ENCODE data around the gene ARL9. TPM values are rescaled to one million over a fixed set of nuclear protein-coding genes. Genes with fewer than 3 reads are reported as not detected.

The ARL9 gene
- total and polyA plus RNA-seq, 9 of the 15 experiments (the other 6 are each of a cell fraction or from before 2014, with no cell fraction given): 0.10 to 0.15 (median 0.11) TPM; not detected in 6

DNA sequence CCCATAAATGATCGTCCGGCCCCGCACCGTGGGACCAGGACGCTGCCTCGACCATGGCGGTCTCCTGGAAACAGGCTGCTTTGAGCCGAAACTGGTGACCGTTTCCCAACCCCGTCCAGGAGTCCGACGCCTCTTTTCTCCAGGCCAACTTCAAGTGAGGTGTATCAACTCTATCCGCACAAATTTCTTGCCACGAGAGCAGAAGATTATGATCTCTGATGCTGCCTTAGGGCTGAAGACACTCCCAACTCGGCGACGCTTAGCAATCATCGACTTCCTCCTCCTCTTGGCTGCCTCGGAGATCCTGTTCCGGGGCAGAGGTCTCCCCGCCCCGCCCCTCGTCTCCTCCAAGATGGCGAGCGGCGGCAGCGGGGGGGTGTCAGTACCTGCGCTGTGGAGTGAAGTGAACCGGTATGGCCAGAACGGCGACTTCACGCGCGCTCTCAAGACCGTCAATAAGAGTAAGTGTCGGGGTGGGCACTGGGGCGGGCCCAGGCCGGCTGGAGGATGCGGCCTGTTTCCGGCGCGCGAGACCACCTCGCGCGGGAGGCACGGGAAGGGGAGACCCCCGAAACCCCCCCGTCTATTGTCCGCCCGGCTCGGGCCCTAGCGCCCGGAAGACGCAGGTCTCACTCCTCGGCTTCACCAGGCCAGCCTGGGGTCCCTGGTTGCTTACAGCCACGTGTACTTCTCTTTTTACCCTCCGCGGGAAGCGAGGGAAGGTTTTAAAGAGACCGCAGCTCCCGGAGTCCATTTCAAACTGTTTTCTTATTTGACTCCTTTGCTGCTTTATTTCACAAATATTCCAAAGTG, 38.1 kb upstream of the ARL9 start, which contains the start of gene SRP72 (continued):
- TF ChIP-seq, protein P1, sequence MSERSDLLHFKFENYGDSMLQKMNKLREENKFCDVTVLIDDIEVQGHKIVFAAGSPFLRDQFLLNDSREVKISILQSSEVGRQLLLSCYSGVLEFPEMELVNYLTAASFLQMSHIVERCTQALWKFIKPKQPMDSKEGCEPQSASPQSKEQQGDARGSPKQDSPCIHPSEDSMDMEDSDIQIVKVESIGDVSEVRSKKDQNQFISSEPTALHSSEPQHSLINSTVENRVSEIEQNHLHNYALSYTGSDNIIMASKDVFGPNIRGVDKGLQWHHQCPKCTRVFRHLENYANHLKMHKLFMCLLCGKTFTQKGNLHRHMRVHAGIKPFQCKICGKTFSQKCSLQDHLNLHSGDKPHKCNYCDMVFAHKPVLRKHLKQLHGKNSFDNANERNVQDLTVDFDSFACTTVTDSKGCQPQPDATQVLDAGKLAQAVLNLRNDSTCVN (CRISPR knock-in tag; IDR thresholded peaks at IDR 0.05): no peak
- TF ChIP-seq, protein P2, sequence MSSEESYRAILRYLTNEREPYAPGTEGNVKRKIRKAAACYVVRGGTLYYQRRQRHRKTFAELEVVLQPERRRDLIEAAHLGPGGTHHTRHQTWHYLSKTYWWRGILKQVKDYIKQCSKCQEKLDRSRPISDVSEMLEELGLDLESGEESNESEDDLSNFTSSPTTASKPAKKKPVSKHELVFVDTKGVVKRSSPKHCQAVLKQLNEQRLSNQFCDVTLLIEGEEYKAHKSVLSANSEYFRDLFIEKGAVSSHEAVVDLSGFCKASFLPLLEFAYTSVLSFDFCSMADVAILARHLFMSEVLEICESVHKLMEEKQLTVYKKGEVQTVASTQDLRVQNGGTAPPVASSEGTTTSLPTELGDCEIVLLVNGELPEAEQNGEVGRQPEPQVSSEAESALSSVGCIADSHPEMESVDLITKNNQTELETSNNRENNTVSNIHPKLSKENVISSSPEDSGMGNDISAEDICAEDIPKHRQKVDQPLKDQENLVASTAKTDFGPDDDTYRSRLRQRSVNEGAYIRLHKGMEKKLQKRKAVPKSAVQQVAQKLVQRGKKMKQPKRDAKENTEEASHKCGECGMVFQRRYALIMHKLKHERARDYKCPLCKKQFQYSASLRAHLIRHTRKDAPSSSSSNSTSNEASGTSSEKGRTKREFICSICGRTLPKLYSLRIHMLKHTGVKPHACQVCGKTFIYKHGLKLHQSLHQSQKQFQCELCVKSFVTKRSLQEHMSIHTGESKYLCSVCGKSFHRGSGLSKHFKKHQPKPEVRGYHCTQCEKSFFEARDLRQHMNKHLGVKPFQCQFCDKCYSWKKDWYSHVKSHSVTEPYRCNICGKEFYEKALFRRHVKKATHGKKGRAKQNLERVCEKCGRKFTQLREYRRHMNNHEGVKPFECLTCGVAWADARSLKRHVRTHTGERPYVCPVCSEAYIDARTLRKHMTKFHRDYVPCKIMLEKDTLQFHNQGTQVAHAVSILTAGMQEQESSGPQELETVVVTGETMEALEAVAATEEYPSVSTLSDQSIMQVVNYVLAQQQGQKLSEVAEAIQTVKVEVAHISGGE (CRISPR knock-in tag; IDR thresholded peaks at IDR 0.05): peak in 1 of 3 experiments; percentile 78; a peak in 2 of 6 replicates
- no peak for TF ChIP-seq NR2F6 (CRISPR knock-in tag; IDR thresholded peaks at IDR 0.05)
- TF ChIP-seq ZNF707 (CRISPR knock-in tag; conservative IDR thresholded peaks at IDR 0.05): no peak
- TF ChIP-seq, protein P3, sequence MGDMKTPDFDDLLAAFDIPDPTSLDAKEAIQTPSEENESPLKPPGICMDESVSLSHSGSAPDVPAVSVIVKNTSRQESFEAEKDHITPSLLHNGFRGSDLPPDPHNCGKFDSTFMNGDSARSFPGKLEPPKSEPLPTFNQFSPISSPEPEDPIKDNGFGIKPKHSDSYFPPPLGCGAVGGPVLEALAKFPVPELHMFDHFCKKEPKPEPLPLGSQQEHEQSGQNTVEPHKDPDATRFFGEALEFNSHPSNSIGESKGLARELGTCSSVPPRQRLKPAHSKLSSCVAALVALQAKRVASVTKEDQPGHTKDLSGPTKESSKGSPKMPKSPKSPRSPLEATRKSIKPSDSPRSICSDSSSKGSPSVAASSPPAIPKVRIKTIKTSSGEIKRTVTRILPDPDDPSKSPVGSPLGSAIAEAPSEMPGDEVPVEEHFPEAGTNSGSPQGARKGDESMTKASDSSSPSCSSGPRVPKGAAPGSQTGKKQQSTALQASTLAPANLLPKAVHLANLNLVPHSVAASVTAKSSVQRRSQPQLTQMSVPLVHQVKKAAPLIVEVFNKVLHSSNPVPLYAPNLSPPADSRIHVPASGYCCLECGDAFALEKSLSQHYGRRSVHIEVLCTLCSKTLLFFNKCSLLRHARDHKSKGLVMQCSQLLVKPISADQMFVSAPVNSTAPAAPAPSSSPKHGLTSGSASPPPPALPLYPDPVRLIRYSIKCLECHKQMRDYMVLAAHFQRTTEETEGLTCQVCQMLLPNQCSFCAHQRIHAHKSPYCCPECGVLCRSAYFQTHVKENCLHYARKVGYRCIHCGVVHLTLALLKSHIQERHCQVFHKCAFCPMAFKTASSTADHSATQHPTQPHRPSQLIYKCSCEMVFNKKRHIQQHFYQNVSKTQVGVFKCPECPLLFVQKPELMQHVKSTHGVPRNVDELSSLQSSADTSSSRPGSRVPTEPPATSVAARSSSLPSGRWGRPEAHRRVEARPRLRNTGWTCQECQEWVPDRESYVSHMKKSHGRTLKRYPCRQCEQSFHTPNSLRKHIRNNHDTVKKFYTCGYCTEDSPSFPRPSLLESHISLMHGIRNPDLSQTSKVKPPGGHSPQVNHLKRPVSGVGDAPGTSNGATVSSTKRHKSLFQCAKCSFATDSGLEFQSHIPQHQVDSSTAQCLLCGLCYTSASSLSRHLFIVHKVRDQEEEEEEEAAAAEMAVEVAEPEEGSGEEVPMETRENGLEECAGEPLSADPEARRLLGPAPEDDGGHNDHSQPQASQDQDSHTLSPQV (IDR thresholded peaks at IDR 0.05): peak; percentile 37
- TF ChIP-seq, protein P4, sequence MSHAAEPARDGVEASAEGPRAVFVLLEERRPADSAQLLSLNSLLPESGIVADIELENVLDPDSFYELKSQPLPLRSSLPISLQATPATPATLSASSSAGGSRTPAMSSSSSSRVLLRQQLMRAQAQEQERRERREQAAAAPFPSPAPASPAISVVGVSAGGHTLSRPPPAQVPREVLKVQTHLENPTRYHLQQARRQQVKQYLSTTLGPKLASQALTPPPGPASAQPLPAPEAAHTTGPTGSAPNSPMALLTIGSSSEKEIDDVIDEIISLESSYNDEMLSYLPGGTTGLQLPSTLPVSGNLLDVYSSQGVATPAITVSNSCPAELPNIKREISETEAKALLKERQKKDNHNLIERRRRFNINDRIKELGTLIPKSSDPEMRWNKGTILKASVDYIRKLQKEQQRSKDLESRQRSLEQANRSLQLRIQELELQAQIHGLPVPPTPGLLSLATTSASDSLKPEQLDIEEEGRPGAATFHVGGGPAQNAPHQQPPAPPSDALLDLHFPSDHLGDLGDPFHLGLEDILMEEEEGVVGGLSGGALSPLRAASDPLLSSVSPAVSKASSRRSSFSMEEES (CRISPR knock-in tag; IDR thresholded peaks at IDR 0.05): no peak
- TF ChIP-seq, protein P5, sequence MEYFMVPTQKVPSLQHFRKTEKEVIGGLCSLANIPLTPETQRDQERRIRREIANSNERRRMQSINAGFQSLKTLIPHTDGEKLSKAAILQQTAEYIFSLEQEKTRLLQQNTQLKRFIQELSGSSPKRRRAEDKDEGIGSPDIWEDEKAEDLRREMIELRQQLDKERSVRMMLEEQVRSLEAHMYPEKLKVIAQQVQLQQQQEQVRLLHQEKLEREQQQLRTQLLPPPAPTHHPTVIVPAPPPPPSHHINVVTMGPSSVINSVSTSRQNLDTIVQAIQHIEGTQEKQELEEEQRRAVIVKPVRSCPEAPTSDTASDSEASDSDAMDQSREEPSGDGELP (CRISPR knock-in tag; IDR thresholded peaks at IDR 0.05; ENCODE audit: borderline replicate concordance): peak; percentile 53; the same call in 1 of the 2 replicates
- peak; percentile 96 for TF ChIP-seq EP400 (IDR thresholded peaks at IDR 0.05)
- no peak for TF ChIP-seq BACH1 (tag; IDR thresholded peaks at IDR 0.05)

All from K562 (cell line).